MM.1S (cell line): ENCODE results near the gene GJA8.
"Not testable (repeated sequence)": the region's sequence is repeated elsewhere in the genome, so short reads cannot be mapped to it uniquely, and the experiment has no call there.

ENCODE experiments used
- DNase-seq: peaks from one replicate; pipeline ENCODE4 v3.0.0-alpha.2; 2015
- H2AFZ ChIP-seq: fragments of 300-600 bp; sonication (generic); 2 replicates; pipeline ENCODE4 v1.6.0; 2016; ENCODE audit warnings: antibody characterized with exemption, low read length
- H3F3A ChIP-seq: fragments of 300-600 bp; sonication (generic); 2 replicates; pipeline ENCODE4 v1.6.1; 2016; ENCODE audit warnings: mild to moderate bottlenecking, antibody characterized with exemption, low read length, moderate library complexity, mixed read lengths; ENCODE audit not compliant: insufficient read depth
- H3K27ac ChIP-seq: fragments of 300-600 bp; sonication (generic); 2 replicates; pipeline ENCODE4 v1.5.1; 2016; ENCODE audit warnings: mild to moderate bottlenecking, low read length
- H3K27me3 ChIP-seq: fragments of 300-600 bp; sonication (generic); replicated peaks from 2 replicates; pipeline ENCODE4 v1.6.0; 2016; ENCODE audit warnings: low read length; ENCODE audit not compliant: insufficient read depth
- H3K36me3 ChIP-seq: fragments of 300-600 bp; sonication (generic); replicated peaks from 2 replicates; pipeline ENCODE4 v1.6.1; 2016; ENCODE audit warnings: mild to moderate bottlenecking, low read length, mixed read lengths; ENCODE audit not compliant: insufficient read depth
- H3K4me1 ChIP-seq: fragments of 300-600 bp; sonication (generic); 2 replicates; pipeline ENCODE4 v1.6.1; 2016; ENCODE audit warnings: low read length, mixed read lengths
- H3K4me2 ChIP-seq: fragments of 300-600 bp; sonication (generic); 2 replicates; pipeline ENCODE4 v1.6.0; 2016; ENCODE audit warnings: low read depth, low read length
- H3K4me3 ChIP-seq: fragments of 300-600 bp; sonication (generic); 2 replicates; pipeline ENCODE4 v1.5.1; 2016; ENCODE audit warnings: low read length, mixed read lengths
- H3K79me2 ChIP-seq: fragments of 300-600 bp; sonication (generic); 2 replicates; pipeline ENCODE4 v1.6.1; 2016; ENCODE audit warnings: mixed run types, low read length, mixed read lengths
- H3K9ac ChIP-seq: fragments of 300-600 bp; sonication (generic); 2 replicates; pipeline ENCODE4 v1.6.1; 2016; ENCODE audit warnings: low read length, mixed read lengths
- H3K9me2 ChIP-seq: fragments of 300-600 bp; sonication (generic); replicated peaks from 2 replicates; pipeline ENCODE4 v1.6.1; 2016; ENCODE audit warnings: mild to moderate bottlenecking, low read length, mixed read lengths; ENCODE audit not compliant: insufficient read depth
- H3K9me3 ChIP-seq: fragments of 300-600 bp; sonication (generic); replicated peaks from 2 replicates; pipeline ENCODE4 v1.6.1; 2016; ENCODE audit warnings: mild to moderate bottlenecking, low read length, mixed read lengths; ENCODE audit not compliant: insufficient read depth
- H4K20me1 ChIP-seq: fragments of 300-600 bp; sonication (generic); 2 replicates; pipeline ENCODE4 v1.6.1; 2016; ENCODE audit warnings: mild to moderate bottlenecking, low read length, moderate library complexity, mixed read lengths; ENCODE audit not compliant: insufficient read depth
- EZH2 ChIP-seq: fragments of 300-600 bp; sonication (generic); optimal IDR thresholded peaks from 2 replicates; pipeline ENCODE3; 2017; ENCODE audit warnings: low read depth, mild to moderate bottlenecking, antibody characterized with exemption, low read length, mixed read lengths
- EZH2phosphoT487 ChIP-seq: fragments of 300-600 bp; sonication (generic); IDR thresholded peaks from 2 replicates; pipeline ENCODE4 v1.6.1; 2018; ENCODE audit warnings: antibody characterized with exemption, low read length
- TF ChIP-seq, protein P1 (sequence below): fragments of 300-600 bp; sonication (generic); IDR thresholded peaks from 2 replicates; pipeline ENCODE4 v1.5.1; 2016; ENCODE audit warnings: antibody characterized with exemption, low read length, mixed read lengths

The GJA8 gene

GRCh38 chr1:147924813-147925212, 22.2 kb downstream of the GJA8 start:
- H3K4me3 ChIP-seq, result no peak overlapping the region
- no peak overlapping the region for H3K27ac ChIP-seq
- no peaks in the 10 kb centered on the region for H3K9me3 ChIP-seq
- H3K79me2 ChIP-seq, result peaks cover 11% of the 10 kb centered on the region
- H3K4me1 ChIP-seq, result no peaks in the 10 kb centered on the region
- no peaks in the 10 kb centered on the region for H3K9me2 ChIP-seq
- H3K9ac ChIP-seq, result no peak overlapping the region
- no peak for DNase-seq
- H3K36me3 ChIP-seq, result no peaks in the 10 kb centered on the region
- H3K4me2 ChIP-seq, result no peak overlapping the region
- no peak overlapping the region for H2AFZ ChIP-seq
- no peaks in the 10 kb centered on the region for H3K27me3 ChIP-seq
- no peak for TF ChIP-seq EZH2phosphoT487
- TF ChIP-seq, protein P1, sequence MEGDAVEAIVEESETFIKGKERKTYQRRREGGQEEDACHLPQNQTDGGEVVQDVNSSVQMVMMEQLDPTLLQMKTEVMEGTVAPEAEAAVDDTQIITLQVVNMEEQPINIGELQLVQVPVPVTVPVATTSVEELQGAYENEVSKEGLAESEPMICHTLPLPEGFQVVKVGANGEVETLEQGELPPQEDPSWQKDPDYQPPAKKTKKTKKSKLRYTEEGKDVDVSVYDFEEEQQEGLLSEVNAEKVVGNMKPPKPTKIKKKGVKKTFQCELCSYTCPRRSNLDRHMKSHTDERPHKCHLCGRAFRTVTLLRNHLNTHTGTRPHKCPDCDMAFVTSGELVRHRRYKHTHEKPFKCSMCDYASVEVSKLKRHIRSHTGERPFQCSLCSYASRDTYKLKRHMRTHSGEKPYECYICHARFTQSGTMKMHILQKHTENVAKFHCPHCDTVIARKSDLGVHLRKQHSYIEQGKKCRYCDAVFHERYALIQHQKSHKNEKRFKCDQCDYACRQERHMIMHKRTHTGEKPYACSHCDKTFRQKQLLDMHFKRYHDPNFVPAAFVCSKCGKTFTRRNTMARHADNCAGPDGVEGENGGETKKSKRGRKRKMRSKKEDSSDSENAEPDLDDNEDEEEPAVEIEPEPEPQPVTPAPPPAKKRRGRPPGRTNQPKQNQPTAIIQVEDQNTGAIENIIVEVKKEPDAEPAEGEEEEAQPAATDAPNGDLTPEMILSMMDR, result no peak
- no peak for TF ChIP-seq EZH2
- H3F3A ChIP-seq, result no peaks in the 10 kb centered on the region
- H4K20me1 ChIP-seq, result no peaks in the 10 kb centered on the region

GRCh38 chr1:147927215-147927614, 24.6 kb downstream of the GJA8 start:
- not testable (repeated sequence) for H2AFZ ChIP-seq, H3F3A ChIP-seq, H3K27me3 ChIP-seq, DNase-seq, H3K36me3 ChIP-seq, H3K9me3 ChIP-seq, H3K9ac ChIP-seq, H3K4me1 ChIP-seq, H3K4me3 ChIP-seq, H4K20me1 ChIP-seq, H3K9me2 ChIP-seq, H3K27ac ChIP-seq, H3K4me2 ChIP-seq
- peaks cover 36% of the 10 kb centered on the region for H3K79me2 ChIP-seq

GRCh38 chr1:147927689-147928088, 25.1 kb downstream of the GJA8 start:
- H3K27me3 ChIP-seq, H3K9me2 ChIP-seq, H3K4me1 ChIP-seq, H3K9me3 ChIP-seq, H2AFZ ChIP-seq, H3K36me3 ChIP-seq, H3F3A ChIP-seq, H4K20me1 ChIP-seq, DNase-seq, H3K4me2 ChIP-seq, H3K4me3 ChIP-seq, H3K27ac ChIP-seq, H3K9ac ChIP-seq: not testable (repeated sequence)
- H3K79me2 ChIP-seq, result peaks cover 40% of the 10 kb centered on the region

DNA sequence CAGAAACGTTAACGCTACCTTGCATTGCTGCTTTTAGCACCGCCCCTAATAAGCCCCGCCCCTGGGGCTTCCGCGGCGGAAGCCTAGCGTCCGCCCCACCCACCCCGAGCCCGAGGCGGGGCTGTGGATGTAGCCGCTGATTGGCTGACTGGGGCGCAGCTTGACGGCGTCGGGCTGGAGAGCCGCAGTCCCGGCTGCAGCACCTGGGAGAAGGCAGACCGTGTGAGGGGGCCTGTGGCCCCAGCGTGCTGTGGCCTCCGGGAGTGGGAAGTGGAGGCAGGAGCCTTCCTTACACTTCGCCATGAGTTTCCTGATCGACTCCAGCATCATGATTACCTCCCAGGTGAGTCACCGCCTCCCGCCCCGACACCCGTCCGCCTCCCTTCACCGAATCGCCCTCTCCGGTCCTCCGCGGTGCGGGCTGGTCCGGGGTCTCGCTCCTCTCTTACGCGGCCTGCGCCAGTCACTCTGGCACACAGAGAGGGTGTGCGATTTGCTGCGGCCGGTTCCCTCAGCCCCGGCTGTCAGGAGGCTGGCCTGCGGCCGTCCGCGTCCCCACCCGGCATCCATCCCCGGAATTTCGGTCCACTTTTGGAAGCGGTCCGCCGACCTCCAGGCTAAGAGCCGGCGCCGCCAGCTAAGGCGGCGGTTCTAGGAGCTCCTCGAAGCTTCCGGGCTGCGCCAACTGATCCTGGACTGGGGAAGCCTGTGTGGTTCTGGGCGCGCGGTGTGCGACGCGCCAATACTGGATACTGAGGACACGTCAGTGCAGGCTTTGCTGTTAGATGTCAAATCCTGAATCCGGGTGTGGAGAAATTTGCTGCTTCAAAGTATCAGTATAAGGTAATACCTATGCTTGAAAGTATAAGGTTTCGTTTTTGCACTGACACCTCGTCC, 25.9 kb downstream of the GJA8 start, which contains the start of gene GPR89B:
Gene GPR89B, plus strand, starts transcription at position 185 of the 897 bp plus-strand sequence. Its CDS starts 117 bp downstream, at position 302.
- Histone ChIP-seq H3K4me2 (peak within 1 kb of the TSS; percentile 54; the same call in 1 of the 2 replicates), H3K79me2 (peaks cover 44% of the 10 kb centered on the region), H2AFZ (peak within 1 kb of the TSS; percentile 97)

GRCh38 chr1:147931137-147931536, 28.5 kb downstream of the GJA8 start:
- not testable (repeated sequence) for H3K4me1 ChIP-seq, H3K9me3 ChIP-seq, H3K9ac ChIP-seq, H3K9me2 ChIP-seq, H3F3A ChIP-seq, H3K27ac ChIP-seq, H4K20me1 ChIP-seq, DNase-seq, H2AFZ ChIP-seq, H3K4me2 ChIP-seq, H3K4me3 ChIP-seq, H3K27me3 ChIP-seq, H3K36me3 ChIP-seq
- H3K79me2 ChIP-seq, result peaks cover 44% of the 10 kb centered on the region

More for the DNA sequence above, 25.9 kb downstream of the GJA8 start, which contains the start of gene GPR89B:
- H3K9ac ChIP-seq, result peak within 1 kb of the TSS; percentile 91
- H3K4me1 ChIP-seq, H3K27me3 ChIP-seq, H3K9me2 ChIP-seq, H3F3A ChIP-seq, H4K20me1 ChIP-seq, H3K36me3 ChIP-seq, H3K9me3 ChIP-seq: not testable (repeated sequence)
- peak within 1 kb of the TSS; percentile 88 for H3K4me3 ChIP-seq
- H3K27ac ChIP-seq, result peak within 1 kb of the TSS; percentile 63; the same call in 1 of the 2 replicates
- peak; percentile 98 for DNase-seq

- H3K4me3 ChIP-seq, H3K27me3 ChIP-seq, H3K9ac ChIP-seq, H3K9me2 ChIP-seq, DNase-seq, H3K36me3 ChIP-seq, H3K4me1 ChIP-seq, H3K27ac ChIP-seq, H4K20me1 ChIP-seq, H3K9me3 ChIP-seq, H3K4me2 ChIP-seq, H3F3A ChIP-seq, H2AFZ ChIP-seq: not testable (repeated sequence)
- H3K79me2 ChIP-seq, result peaks cover 28% of the 10 kb centered on the region
Measured at GRCh38 chr1:147935296-147935695, 32.7 kb downstream of the GJA8 start.

DNA sequence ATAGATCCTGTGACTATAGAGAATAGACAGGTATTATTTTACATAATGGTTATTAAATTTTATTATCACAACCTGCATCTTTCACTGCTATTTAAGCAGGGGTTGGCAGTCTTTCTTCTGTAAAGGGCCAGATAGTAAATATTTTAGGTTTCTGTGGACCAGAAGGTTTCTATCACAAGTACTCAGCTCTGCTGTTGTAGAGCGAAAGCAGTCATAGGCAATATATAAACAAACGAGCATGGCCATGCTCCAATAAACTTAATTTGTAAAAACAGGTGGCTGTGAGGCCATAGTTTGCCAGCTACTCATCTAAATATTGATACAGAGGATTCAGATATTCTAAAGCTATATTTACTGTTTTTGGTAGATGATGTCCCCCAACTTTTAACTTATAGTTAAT, 37.9 kb downstream of the GJA8 start:
- H3K79me2 ChIP-seq, H3K27ac ChIP-seq, H3K36me3 ChIP-seq, H3K27me3 ChIP-seq, H3K4me3 ChIP-seq, H3K9me2 ChIP-seq, H3F3A ChIP-seq, H3K9me3 ChIP-seq, H3K9ac ChIP-seq, H3K4me2 ChIP-seq, DNase-seq, H3K4me1 ChIP-seq, H2AFZ ChIP-seq, H4K20me1 ChIP-seq: not testable (repeated sequence)
